ENCODE data around the gene MAT2B.
"Not testable (repeated sequence)": the region's sequence is repeated elsewhere in the genome, so short reads cannot be mapped to it uniquely, and the experiment has no call there.

DNA sequence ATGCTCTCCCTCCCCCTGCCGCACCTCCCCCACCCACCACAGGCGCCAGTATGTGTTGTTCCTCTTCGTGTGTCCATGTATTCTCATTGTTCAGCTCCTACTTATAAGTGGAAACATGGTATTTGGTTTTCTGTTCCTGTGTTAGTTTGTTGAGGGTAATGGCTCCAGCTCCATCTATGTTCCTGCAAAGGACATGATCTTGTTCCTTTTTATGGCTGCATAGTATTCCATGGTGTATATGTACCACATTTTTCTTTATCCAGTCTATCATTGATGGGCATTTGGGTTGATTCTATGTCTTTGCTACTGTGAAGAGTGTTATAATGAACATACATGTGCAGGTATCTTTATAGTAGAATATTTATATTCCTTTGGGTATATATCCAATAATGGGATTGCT is 31.0 kb downstream of the MAT2B start:
- not testable (repeated sequence) for TF ChIP-seq POLR2A (IDR thresholded peaks at IDR 0.05; ENCODE audit: low read depth, low read length); TAF1 (IDR thresholded peaks at IDR 0.05; ENCODE audit: low read depth, low read length); POLR2AphosphoS5 (IDR thresholded peaks at IDR 0.05; ENCODE audit: low read depth, low read length); PAX5 (IDR thresholded peaks at IDR 0.05; ENCODE audit: insufficient read depth, low read length, severe bottlenecking)
